Neuronal stem cell (in vitro differentiated cells): ENCODE measurements around the gene OR6B1.

ENCODE experiments used
- DNase-seq: peaks from one replicate; pipeline ENCODE4 v3.0.0-alpha.2; 2013; ENCODE audit warnings: low spot score
- H2AFZ ChIP-seq: one replicate; pipeline ENCODE4 v1.6.1; 2013; ENCODE audit warnings: mild to moderate bottlenecking, low read length, inconsistent platforms
- H2AK5ac ChIP-seq: 2 replicates; pipeline ENCODE4 v1.6.1; 2013; ENCODE audit warnings: low read depth, mild to moderate bottlenecking, inconsistent platforms, low read length, moderate library complexity, mixed read lengths
- H2BK120ac ChIP-seq: 2 replicates; pipeline ENCODE4 v1.6.1; 2013; ENCODE audit warnings: low read depth, mild to moderate bottlenecking, inconsistent platforms, low read length, moderate library complexity, mixed read lengths
- H2BK12ac ChIP-seq: one replicate; pipeline ENCODE4 v1.6.1; 2013; ENCODE audit warnings: low read length, inconsistent platforms
- H2BK15ac ChIP-seq: 2 replicates; pipeline ENCODE4 v1.6.1; 2013; ENCODE audit warnings: mild to moderate bottlenecking, low read length, inconsistent platforms, mixed read lengths
- H2BK5ac ChIP-seq: one replicate; pipeline ENCODE4 v1.6.1; 2013; ENCODE audit warnings: inconsistent platforms, mild to moderate bottlenecking, low read length, moderate library complexity
- H3K14ac ChIP-seq: one replicate; pipeline ENCODE4 v1.6.1; 2013; ENCODE audit warnings: low read length, inconsistent platforms
- H3K18ac ChIP-seq: 2 replicates; pipeline ENCODE4 v1.6.1; 2013; ENCODE audit warnings: low read length, inconsistent platforms
- H3K23ac ChIP-seq: 2 replicates; pipeline ENCODE4 v1.6.1; 2013; ENCODE audit warnings: low read depth, mild to moderate bottlenecking, mixed read lengths, low read length, inconsistent platforms; ENCODE audit not compliant: poor library complexity
- H3K27ac ChIP-seq: replicated peaks from 3 replicates; pipeline ENCODE4 v1.5.1; 2013; ENCODE audit warnings: low read length, inconsistent platforms
- H3K27me3 ChIP-seq, 3 experiments: 2 replicates each; pipeline ENCODE4 v1.6.1; 2013; ENCODE audit warnings: low read length in 3 of 3, mild to moderate bottlenecking in 2 of 3, inconsistent platforms in 1 of 3, low read depth in 1 of 3, mixed read lengths in 1 of 3, moderate library complexity in 1 of 3; ENCODE audit not compliant: control insufficient read depth in 3 of 3, insufficient read depth in 3 of 3
- H3K36me3 ChIP-seq, 2 donors: replicated peaks in 1 of 2; 2 replicates each; pipeline ENCODE4 v1.6.1; 2013; ENCODE audit warnings: low read length in 2 of 2; ENCODE audit not compliant: control insufficient read depth in 2 of 2, insufficient read depth in 2 of 2
- H3K4ac ChIP-seq: 2 replicates; pipeline ENCODE4 v1.6.1; 2013; ENCODE audit warnings: inconsistent platforms, mild to moderate bottlenecking, low read length, moderate library complexity
- H3K4me1 ChIP-seq, 2 donors: 1 replicate in 1 of 2; 2 replicates in 1 of 2; pipeline ENCODE4 v1.6.1; 2013; ENCODE audit warnings: low read length in 2 of 2, low read depth in 1 of 2; ENCODE audit not compliant: control insufficient read depth in 2 of 2, insufficient read depth in 1 of 2
- H3K4me2 ChIP-seq: one replicate; pipeline ENCODE4 v1.6.1; 2013; ENCODE audit warnings: mild to moderate bottlenecking, low read length, inconsistent platforms; ENCODE audit not compliant: insufficient read depth, poor library complexity, severe bottlenecking
- H3K4me3 ChIP-seq, 2 donors: 2 replicates each; pipeline ENCODE4 v1.5.1; 2013; ENCODE audit warnings: low read length in 2 of 2, mild to moderate bottlenecking in 2 of 2, inconsistent platforms in 1 of 2, moderate library complexity in 1 of 2
- H3K79me1 ChIP-seq: one replicate; pipeline ENCODE4 v1.6.1; 2013; ENCODE audit warnings: low read depth, mild to moderate bottlenecking, inconsistent platforms, low read length, moderate library complexity
- H3K9ac ChIP-seq: one replicate; pipeline ENCODE4 v1.6.1; 2013; ENCODE audit warnings: mild to moderate bottlenecking, low read depth, low read length, inconsistent platforms; ENCODE audit not compliant: poor library complexity
- H3K9me3 ChIP-seq, 2 donors: replicated peaks in 1 of 2; 2 replicates each; pipeline versions ENCODE3 to v1.6.1; 2013; ENCODE audit warnings: low read length in 2 of 2, mild to moderate bottlenecking in 2 of 2, inconsistent platforms in 1 of 2, low read depth in 1 of 2, mixed read lengths in 1 of 2, moderate library complexity in 1 of 2; ENCODE audit not compliant: control insufficient read depth in 2 of 2, insufficient read depth in 1 of 2
- H4K8ac ChIP-seq: one replicate; pipeline ENCODE4 v1.6.1; 2013; ENCODE audit warnings: low read depth, mild to moderate bottlenecking, inconsistent platforms, low read length, moderate library complexity
- H4K91ac ChIP-seq: one replicate; pipeline ENCODE4 v1.6.1; 2013; ENCODE audit warnings: low read length, low read depth, mild to moderate bottlenecking, inconsistent platforms; ENCODE audit not compliant: poor library complexity
- WGBS, 2 donors: extraction: QIAGEN DNeasy Blood & Tissue Kit; methylation state at CpG; one replicate each; pipeline ENCODE4 v1.1.7; 2013; ENCODE audit warnings: missing lambda C conversion rate in 2 of 2, mixed read lengths in 1 of 2; ENCODE audit not compliant: insufficient read length in 2 of 2, insufficient replicate concordance in 1 of 2; ENCODE audit errors: extremely low coverage in 2 of 2; 5-methylcytosine and 5-hydroxymethylcytosine counted together

OR6B1 gene

GRCh38 chr7:143987513-143987912 is 12.6 kb upstream of the OR6B1 start:
- H3K23ac ChIP-seq = no peak overlapping the region
- H2BK120ac ChIP-seq = no peak overlapping the region
- no peak overlapping the region for H3K27ac ChIP-seq
- H2BK15ac ChIP-seq = no peak overlapping the region
- no peaks in the 10 kb centered on the region for H3K36me3 ChIP-seq
- no peak overlapping the region for H2BK12ac ChIP-seq
- no peaks in the 10 kb centered on the region for H3K27me3 ChIP-seq
- H4K91ac ChIP-seq = no peak overlapping the region
- DNase-seq = no peak
- no peaks in the 10 kb centered on the region for H3K9me3 ChIP-seq
- H3K14ac ChIP-seq = no peak overlapping the region
- H3K79me1 ChIP-seq = no peaks in the 10 kb centered on the region
- H3K18ac ChIP-seq = no peak overlapping the region
- H3K4ac ChIP-seq = no peak overlapping the region
- no peak overlapping the region for H3K9ac ChIP-seq
- no peak overlapping the region for H2AK5ac ChIP-seq
- H2AFZ ChIP-seq = no peak overlapping the region
- H2BK5ac ChIP-seq = no peak overlapping the region
- H3K4me1 ChIP-seq = no peaks in the 10 kb centered on the region
- H3K4me2 ChIP-seq = no peak overlapping the region
- H4K8ac ChIP-seq = no peak overlapping the region
- H3K4me3 ChIP-seq = no peak overlapping the region

- H2AK5ac ChIP-seq = no peak overlapping the region
- H3K9me3 ChIP-seq = no peaks in the 10 kb centered on the region
- no CpG with 5 or more reads among the region's 5 CpGs for WGBS, 2 donors
- no peaks in the 10 kb centered on the region for H3K4me1 ChIP-seq
- H3K79me1 ChIP-seq = no peaks in the 10 kb centered on the region
- H3K14ac ChIP-seq = no peak overlapping the region
- no peak overlapping the region for H3K9ac ChIP-seq
- no peak overlapping the region for H3K4me3 ChIP-seq
- H2BK15ac ChIP-seq = no peak overlapping the region
- no peak overlapping the region for H2BK12ac ChIP-seq
- no peaks in the 10 kb centered on the region for H3K36me3 ChIP-seq
- no peak overlapping the region for H3K23ac ChIP-seq
- DNase-seq = no peak
- H3K27me3 ChIP-seq = no peaks in the 10 kb centered on the region
- H2BK5ac ChIP-seq = no peak overlapping the region
- no peak overlapping the region for H3K4me2 ChIP-seq
- no peak overlapping the region for H2AFZ ChIP-seq
- no peak overlapping the region for H2BK120ac ChIP-seq
- no peak overlapping the region for H3K18ac ChIP-seq
- no peak overlapping the region for H3K4ac ChIP-seq
- H3K27ac ChIP-seq = no peak overlapping the region
- H4K91ac ChIP-seq = no peak overlapping the region
- no peak overlapping the region for H4K8ac ChIP-seq
Observed at GRCh38 chr7:143988976-143989745, 11.0 kb upstream of the OR6B1 start.

- Histone ChIP-seq H3K4me2 (no peak overlapping the region), H3K4me3 (no peak overlapping the region), H4K91ac (no peak overlapping the region), H3K9me3 (no peaks in the 10 kb centered on the region), H3K14ac (no peak overlapping the region), H3K23ac (no peak overlapping the region), H2BK15ac (no peak overlapping the region), H3K18ac (no peak overlapping the region), H2BK120ac (no peak overlapping the region), H3K4ac (no peak overlapping the region), H3K27ac (no peak overlapping the region), H3K36me3 (no peaks in the 10 kb centered on the region), H2BK5ac (no peak overlapping the region), H2AFZ (no peak overlapping the region), H4K8ac (no peak overlapping the region), H3K79me1 (no peaks in the 10 kb centered on the region), H3K4me1 (no peaks in the 10 kb centered on the region), H3K27me3 (no peaks in the 10 kb centered on the region), H3K9ac (no peak overlapping the region), H2BK12ac (no peak overlapping the region), H2AK5ac (no peak overlapping the region)
- no peak for DNase-seq
Observed at GRCh38 chr7:143992670-143993069, 7.5 kb upstream of the OR6B1 start.

GRCh38 chr7:143993924-143994323 is 6.2 kb upstream of the OR6B1 start:
- Histone ChIP-seq H3K79me1 (no peaks in the 10 kb centered on the region), H3K36me3 (no peaks in the 10 kb centered on the region), H3K4me3 (no peak overlapping the region), H4K8ac (no peak overlapping the region), H3K23ac (no peak overlapping the region), H2BK15ac (no peak overlapping the region), H3K9me3 (no peaks in the 10 kb centered on the region), H2AK5ac (no peak overlapping the region), H3K9ac (no peak overlapping the region), H3K18ac (no peak overlapping the region), H3K4me1 (no peaks in the 10 kb centered on the region), H3K4ac (no peak overlapping the region), H3K4me2 (no peak overlapping the region), H4K91ac (no peak overlapping the region), H2BK120ac (no peak overlapping the region), H3K27me3 (no peaks in the 10 kb centered on the region), H2BK12ac (no peak overlapping the region), H3K14ac (no peak overlapping the region), H3K27ac (no peak overlapping the region), H2AFZ (no peak overlapping the region), H2BK5ac (no peak overlapping the region)
- no CpG with 5 or more reads among the region's 3 CpGs for WGBS, 2 donors
- no peak for DNase-seq
